Duodenal mucosa (tissue), 2 donors: ENCODE measurements around the gene NFKB2.

Experiments
- H3K27ac ChIP-seq: one replicate; pipeline ENCODE4 v1.7.0; 2013; ENCODE audit warnings: low read depth, low read length
- H3K27me3 ChIP-seq, 2 donors: one replicate each; pipeline ENCODE4 v1.7.0; 2013; ENCODE audit warnings: low read length in 2 of 2, control low read depth in 1 of 2; ENCODE audit not compliant: insufficient read depth in 2 of 2, control insufficient read depth in 1 of 2
- H3K36me3 ChIP-seq, 2 donors: one replicate each; pipeline ENCODE4 v1.7.0; 2013; ENCODE audit warnings: low read length in 2 of 2, control low read depth in 1 of 2; ENCODE audit not compliant: insufficient read depth in 2 of 2, control insufficient read depth in 1 of 2
- H3K4me1 ChIP-seq, 2 donors: one replicate each; pipeline ENCODE4 v1.7.0; 2013; ENCODE audit warnings: low read length in 2 of 2, control low read depth in 1 of 2; ENCODE audit not compliant: insufficient read depth in 2 of 2, control insufficient read depth in 1 of 2
- H3K4me3 ChIP-seq, 2 donors: one replicate each; pipeline ENCODE4 v1.7.0; 2013; ENCODE audit warnings: low read length in 2 of 2, low read depth in 1 of 2
- H3K9ac ChIP-seq, 2 donors: one replicate each; pipeline ENCODE4 v1.7.0; 2013; ENCODE audit warnings: low read length in 2 of 2, low read depth in 1 of 2
- H3K9me3 ChIP-seq, 2 donors: one replicate each; pipeline ENCODE4 v1.7.0; 2013; ENCODE audit warnings: low read length in 2 of 2, control low read depth in 1 of 2; ENCODE audit not compliant: control insufficient read depth in 1 of 2

NFKB2 gene

DNA sequence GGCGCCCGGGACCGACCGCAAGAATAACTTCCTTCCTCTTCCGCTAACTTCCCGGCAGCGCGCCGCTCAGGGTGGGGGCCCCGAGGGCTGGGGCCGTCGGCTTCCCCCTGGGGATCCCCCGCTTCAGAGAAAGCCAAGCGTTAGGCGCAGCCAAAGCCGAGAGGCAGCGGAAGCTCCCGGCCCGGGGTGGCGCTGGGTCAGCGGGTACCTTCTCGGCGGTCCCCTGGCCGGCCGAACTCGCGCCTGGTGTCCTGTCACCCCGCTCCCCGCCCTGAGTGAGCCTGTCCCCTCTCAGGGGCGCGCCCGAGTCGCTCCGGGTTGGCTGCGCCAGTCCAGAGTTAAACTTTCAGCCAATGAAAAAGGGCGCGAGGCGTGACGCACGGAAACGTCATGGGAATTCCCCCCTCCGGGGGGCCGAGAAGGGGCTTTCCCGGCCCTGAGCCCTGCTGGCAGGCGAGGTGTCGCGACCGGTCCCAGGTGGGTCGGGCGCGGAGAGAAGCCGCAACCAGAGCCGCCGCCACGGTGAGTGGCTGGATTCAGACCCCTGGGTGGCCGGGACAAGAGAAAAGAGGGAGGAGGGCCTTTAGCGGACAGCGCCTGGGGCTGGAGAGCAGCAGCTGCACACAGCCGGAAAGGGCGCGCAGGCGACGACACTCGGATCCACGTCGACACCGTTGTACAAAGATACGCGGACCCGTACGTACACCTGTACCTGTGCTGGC is 1.3 kb upstream of the NFKB2 start:
- peak overlapping the region; percentile 97 for H3K27ac ChIP-seq

DNA sequence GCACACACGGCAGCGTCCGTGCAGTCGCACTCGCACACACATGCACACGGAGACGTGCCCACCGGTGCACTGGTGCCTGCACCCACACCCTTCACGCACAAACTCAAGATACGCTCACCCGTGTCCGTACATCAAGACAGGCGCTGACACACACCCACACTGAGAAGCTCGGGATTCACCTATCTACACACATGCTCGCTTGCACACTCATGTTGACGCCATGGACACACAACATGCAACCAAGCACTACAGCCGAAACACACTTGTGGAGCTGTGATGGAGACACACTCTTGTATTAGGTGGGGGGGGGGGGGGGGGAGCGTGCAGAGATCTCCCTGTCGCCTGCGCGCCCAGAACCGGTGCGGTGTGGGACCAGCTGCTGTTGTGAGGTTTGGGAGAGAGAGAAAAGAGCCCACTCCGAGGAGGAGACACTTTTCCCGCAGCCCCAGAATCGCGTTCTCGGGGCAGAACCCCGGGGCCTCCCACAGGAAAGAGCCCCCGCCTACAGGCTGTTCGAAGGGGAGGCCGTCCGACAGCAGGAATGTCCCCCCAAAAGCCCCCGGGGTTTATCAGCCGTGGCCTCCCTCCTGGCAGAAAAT is 605 bp upstream of the NFKB2 start:
- Histone ChIP-seq H3K36me3 (peaks cover 7 to 12% of the 10 kb centered on the region in 2 donors), H3K9me3 (no peaks in the 10 kb centered on the region), H3K4me3 (peak overlapping the region; percentile 99), H3K4me1 (peaks cover 19 to 29% of the 10 kb centered on the region in 2 donors), H3K27me3 (no peaks in the 10 kb centered on the region), H3K27ac (peak overlapping the region; percentile 97), H3K9ac (peak overlapping the region; percentile 87 to 98)

More for the DNA sequence above, 1.3 kb upstream of the NFKB2 start:
- Histone ChIP-seq H3K9me3 (no peaks in the 10 kb centered on the region), H3K9ac (peak overlapping the region; percentile 87 to 98), H3K4me3 (peak overlapping the region; percentile 99), H3K36me3 (peaks cover 7 to 12% of the 10 kb centered on the region in 2 donors), H3K4me1 (peaks cover 15 to 23% of the 10 kb centered on the region in 2 donors), H3K27me3 (no peaks in the 10 kb centered on the region)

DNA sequence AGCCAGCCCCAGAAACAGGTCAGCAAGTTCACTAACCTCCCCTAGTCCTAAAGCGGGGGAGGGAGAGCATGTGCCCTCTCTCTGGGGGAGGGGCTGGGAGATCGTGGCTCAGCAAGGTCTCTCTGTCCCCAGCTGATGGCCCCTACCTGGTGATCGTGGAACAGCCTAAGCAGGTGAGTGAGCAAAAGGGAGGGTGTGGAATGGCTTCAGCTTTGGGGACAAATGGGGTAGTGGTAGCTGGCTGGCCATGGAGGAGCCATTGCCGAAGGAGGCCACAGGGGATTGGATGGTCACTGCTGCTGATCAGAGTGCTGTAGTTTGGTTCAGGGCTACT is 779 bp downstream of the NFKB2 start:
- Histone ChIP-seq H3K4me3 (peak overlapping the region; percentile 99), H3K9me3 (no peaks in the 10 kb centered on the region), H3K36me3 (peaks cover 7 to 22% of the 10 kb centered on the region in 2 donors), H3K27ac (peak overlapping the region; percentile 59), H3K4me1 (peaks cover 21 to 33% of the 10 kb centered on the region in 2 donors), H3K27me3 (no peaks in the 10 kb centered on the region), H3K9ac (peak overlapping the region; percentile 55 to 87)

DNA sequence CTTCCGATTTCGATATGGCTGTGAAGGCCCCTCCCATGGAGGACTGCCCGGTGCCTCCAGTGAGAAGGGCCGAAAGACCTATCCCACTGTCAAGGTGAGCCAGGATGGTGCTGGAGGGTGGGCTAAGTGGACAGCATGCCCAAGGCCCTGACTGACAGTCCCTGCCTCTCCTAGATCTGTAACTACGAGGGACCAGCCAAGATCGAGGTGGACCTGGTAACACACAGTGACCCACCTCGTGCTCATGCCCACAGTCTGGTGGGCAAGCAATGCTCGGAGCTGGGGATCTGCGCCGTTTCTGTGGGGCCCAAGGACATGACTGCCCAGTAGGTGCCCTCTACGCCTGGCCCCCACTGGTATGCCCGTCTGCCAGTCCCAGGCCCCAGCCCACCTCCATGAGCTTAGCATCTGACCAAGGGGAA is 1.2 kb downstream of the NFKB2 start:
- Histone ChIP-seq H3K36me3 (peaks cover 7 to 27% of the 10 kb centered on the region in 2 donors), H3K27me3 (no peaks in the 10 kb centered on the region), H3K4me1 (peaks cover 21 to 33% of the 10 kb centered on the region in 2 donors), H3K4me3 (peak overlapping the region; percentile 99), H3K9me3 (no peaks in the 10 kb centered on the region), H3K9ac (peak overlapping the region in 1 of 2 donors; percentile 87), H3K27ac (no peak overlapping the region)

DNA sequence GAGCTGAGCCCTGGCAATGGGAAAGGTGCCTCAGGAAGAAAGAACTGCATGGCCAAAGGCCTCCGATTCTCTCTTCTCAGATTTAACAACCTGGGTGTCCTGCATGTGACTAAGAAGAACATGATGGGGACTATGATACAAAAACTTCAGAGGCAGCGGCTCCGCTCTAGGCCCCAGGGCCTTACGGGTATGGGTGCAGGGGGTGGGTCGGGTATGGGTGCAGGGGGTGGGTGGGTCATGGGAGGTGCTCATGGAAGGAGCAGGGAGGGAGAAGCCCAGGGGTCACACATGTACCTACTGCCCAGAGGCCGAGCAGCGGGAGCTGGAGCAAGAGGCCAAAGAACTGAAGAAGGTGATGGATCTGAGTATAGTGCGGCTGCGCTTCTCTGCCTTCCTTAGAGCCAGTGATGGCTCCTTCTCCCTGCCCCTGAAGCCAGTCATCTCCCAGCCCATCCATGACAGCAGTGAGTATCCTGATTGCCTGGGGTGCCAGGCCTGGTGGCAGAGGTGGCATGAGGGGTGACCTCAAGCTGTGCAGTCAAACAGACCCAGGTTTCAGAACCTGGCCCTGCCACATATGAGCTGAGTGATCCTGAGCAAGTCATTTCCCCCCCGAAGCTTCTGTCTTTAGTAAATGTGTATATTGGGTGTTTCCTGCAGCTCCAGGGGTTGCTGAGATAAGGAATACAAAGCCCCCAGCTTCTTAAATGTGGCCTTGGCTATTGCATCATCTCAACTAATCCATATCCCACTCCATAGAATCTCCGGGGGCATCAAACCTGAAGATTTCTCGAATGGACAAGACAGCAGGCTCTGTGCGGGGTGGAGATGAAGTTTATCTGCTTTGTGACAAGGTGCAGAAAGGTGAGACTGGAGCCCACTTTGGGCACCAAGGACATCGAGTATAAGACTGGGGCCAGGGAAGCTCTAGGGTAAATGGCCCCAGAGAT is 2.0 kb downstream of the NFKB2 start:
- no peaks in the 10 kb centered on the region for H3K27me3 ChIP-seq
- peaks cover 7 to 28% of the 10 kb centered on the region in 2 donors for H3K36me3 ChIP-seq
- no peak overlapping the region for H3K4me3 ChIP-seq
- H3K9ac ChIP-seq: no peak overlapping the region
- H3K9me3 ChIP-seq: no peaks in the 10 kb centered on the region
- no peak overlapping the region for H3K27ac ChIP-seq
- H3K4me1 ChIP-seq: peaks cover 21 to 33% of the 10 kb centered on the region in 2 donors

DNA sequence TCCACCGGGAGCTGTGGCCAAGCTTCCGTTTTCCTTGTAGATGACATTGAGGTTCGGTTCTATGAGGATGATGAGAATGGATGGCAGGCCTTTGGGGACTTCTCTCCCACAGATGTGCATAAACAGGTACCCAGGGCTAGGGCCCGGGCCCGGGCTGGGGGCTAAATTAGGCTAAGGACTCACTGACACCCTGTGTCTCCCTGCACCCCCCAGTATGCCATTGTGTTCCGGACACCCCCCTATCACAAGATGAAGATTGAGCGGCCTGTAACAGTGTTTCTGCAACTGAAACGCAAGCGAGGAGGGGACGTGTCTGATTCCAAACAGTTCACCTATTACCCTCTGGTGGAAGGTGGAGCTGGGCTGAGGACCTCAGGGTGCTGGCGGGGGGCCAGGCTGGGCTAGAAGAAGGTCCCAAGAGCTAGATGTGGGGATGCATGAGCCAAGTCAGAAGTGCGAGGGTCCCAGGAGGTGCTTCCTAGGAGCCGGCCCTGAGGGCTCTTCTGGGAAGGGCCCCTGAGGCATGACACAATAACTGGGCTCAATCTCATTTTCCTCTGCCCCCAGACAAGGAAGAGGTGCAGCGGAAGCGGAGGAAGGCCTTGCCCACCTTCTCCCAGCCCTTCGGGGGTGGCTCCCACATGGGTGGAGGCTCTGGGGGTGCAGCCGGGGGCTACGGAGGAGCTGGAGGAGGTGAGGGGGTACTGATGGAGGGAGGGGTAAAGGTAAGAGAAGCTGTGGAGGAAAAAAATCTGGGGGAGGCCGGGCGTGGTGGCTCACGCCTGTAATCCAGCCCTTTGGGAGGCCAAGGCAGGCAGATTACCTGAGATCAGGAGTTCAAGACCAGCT is 2.9 kb downstream of the NFKB2 start:
- Histone ChIP-seq H3K9ac (no peak overlapping the region), H3K4me1 (peaks cover 21 to 33% of the 10 kb centered on the region in 2 donors), H3K27me3 (no peaks in the 10 kb centered on the region), H3K27ac (no peak overlapping the region), H3K4me3 (peak overlapping the region; percentile 63 to 65), H3K36me3 (peaks cover 7 to 28% of the 10 kb centered on the region in 2 donors), H3K9me3 (no peaks in the 10 kb centered on the region)

DNA sequence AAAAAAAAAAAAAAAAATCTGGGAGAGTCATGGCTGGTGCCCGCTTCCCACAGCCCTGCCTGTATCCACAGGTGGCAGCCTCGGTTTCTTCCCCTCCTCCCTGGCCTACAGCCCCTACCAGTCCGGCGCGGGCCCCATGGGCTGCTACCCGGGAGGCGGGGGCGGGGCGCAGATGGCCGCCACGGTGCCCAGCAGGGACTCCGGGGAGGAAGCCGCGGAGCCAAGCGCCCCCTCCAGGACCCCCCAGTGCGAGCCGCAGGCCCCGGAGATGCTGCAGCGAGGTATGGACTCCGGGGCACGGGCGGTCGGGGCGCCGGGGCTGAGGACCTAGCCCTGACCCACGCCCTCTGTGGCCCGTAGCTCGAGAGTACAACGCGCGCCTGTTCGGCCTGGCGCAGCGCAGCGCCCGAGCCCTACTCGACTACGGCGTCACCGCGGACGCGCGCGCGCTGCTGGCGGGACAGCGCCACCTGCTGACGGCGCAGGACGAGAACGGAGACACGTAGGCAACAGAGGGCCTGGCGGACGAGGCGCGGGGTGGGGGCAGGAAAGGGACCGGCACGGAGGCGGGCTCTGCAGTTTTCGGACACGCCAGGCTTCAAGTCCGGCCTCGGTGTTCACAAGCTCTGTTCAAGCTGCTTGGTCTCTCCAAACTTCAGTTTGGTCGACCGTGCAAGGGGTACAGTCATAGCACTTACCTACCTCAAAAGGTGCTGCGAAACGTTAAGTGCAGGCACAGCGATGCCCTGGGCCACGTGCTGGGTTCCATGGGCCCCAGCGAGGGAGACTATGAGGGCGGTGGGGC is 3.9 kb downstream of the NFKB2 start:
- Histone ChIP-seq H3K4me1 (peaks cover 21 to 29% of the 10 kb centered on the region in 2 donors), H3K27ac (peak overlapping the region; percentile 67), H3K4me3 (peak overlapping the region; percentile 63 to 65), H3K27me3 (no peaks in the 10 kb centered on the region), H3K9me3 (no peaks in the 10 kb centered on the region), H3K9ac (peak overlapping the region; percentile 32 to 63), H3K36me3 (peaks cover 7 to 28% of the 10 kb centered on the region in 2 donors)

DNA sequence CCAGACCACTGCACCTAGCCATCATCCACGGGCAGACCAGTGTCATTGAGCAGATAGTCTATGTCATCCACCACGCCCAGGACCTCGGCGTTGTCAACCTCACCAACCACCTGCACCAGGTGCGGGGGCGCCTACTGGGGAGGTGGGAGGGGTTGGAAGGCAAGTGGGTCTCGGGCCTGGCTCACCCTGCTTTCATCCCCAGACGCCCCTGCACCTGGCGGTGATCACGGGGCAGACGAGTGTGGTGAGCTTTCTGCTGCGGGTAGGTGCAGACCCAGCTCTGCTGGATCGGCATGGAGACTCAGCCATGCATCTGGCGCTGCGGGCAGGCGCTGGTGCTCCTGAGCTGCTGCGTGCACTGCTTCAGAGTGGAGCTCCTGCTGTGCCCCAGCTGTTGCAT is 4.6 kb downstream of the NFKB2 start:
- Histone ChIP-seq H3K27me3 (no peaks in the 10 kb centered on the region), H3K9ac (peak overlapping the region in 1 of 2 donors; percentile 63), H3K36me3 (peaks cover 7 to 28% of the 10 kb centered on the region in 2 donors), H3K4me3 (peak overlapping the region in 1 of 2 donors; percentile 63), H3K27ac (no peak overlapping the region), H3K4me1 (peaks cover 18 to 24% of the 10 kb centered on the region in 2 donors), H3K9me3 (no peaks in the 10 kb centered on the region)
